ENCODE measurements around the gene HSDL2.
"Not testable (repeated sequence)": the region's sequence is repeated elsewhere in the genome, so short reads cannot be mapped to it uniquely, and the experiment has no call there.

HSDL2 gene

DNA sequence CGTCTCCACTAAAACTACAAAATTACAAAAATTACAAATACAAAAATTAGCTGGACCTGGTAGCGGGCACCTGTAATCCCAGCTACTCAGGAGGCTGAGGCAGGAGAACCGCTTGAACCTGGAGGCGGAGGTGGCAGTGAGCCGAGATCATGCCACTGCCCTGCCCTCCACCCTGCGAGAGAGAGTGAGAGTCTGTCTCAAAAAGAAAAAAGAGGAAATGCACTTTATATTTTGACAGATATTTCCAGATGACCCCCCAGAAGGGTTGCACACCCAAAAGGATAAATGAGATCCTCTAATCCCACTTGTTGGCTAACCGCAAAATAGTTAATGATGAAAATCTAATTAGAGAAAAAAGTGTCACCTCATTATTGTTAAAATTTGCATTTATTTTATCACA lies 2.2 kb downstream of the HSDL2 start:
- no peak for DNase-seq (ENCODE audit: extremely low read depth, insufficient read length)
- Histone ChIP-seq H3K27me3 (replicated peaks; ENCODE audit: control insufficient read depth, insufficient read depth, low read length) (no peaks in the 10 kb centered on the region), H3K4me3 (replicated peaks; ENCODE audit: low read depth, low read length) (no peak overlapping the region), H3K36me3 (ENCODE audit: control insufficient read depth, insufficient read depth, low read length) (no peaks in the 10 kb centered on the region)
- no peak for TF ChIP-seq CTCF (IDR thresholded peaks at IDR 0.05; ENCODE audit: insufficient read depth, low read length, poor library complexity, severe bottlenecking)

DNA sequence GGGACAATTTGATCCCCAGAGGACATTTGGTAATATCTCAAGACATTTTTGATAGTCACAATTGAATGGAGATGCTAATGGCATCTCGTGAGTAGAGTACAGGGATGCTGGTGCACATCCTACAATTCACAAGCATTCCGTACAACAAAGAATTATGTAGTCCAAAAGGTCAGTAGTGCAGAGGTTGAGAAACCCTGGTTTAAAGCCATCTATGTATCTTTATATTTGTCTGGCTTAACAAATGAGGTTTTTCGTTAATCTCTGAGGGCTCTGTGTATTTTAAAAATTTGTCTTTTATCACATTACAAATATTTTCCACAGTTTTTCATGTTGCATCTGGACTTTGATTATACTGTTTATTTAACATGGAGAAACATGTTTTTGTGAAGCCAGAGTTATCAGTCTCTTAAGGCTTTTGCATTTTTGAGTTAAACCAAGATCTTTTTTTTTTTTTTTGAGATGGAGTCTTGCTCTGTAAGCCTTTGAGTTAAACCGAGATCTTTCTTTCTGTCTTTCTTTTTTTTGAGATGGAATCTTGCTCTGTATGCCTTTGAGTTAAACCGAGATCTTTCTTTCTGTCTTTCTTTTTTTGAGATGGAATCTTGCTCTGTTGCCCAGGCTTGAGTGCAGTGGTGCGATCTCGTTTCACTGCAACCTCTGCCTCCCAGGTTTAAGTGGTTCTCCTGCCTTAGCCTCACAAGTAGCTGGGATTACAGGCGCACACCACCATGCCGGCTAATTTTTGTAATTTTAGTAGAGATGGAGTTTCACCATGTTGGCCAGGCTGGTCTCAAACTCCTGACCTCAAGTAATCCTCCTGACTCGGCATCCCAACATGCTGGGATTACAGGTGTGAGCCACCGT lies 2.8 kb downstream of the HSDL2 start:
- H3K36me3 ChIP-seq (ENCODE audit: control insufficient read depth, insufficient read depth, low read length): no peaks in the 10 kb centered on the region
- no peak for TF ChIP-seq CTCF (IDR thresholded peaks at IDR 0.05; ENCODE audit: insufficient read depth, low read length, poor library complexity, severe bottlenecking)
- DNase-seq (ENCODE audit: extremely low read depth, insufficient read length): no peak
- H3K4me3 ChIP-seq (replicated peaks; ENCODE audit: low read depth, low read length): no peak overlapping the region
- H3K27me3 ChIP-seq (replicated peaks; ENCODE audit: control insufficient read depth, insufficient read depth, low read length): no peaks in the 10 kb centered on the region

DNA sequence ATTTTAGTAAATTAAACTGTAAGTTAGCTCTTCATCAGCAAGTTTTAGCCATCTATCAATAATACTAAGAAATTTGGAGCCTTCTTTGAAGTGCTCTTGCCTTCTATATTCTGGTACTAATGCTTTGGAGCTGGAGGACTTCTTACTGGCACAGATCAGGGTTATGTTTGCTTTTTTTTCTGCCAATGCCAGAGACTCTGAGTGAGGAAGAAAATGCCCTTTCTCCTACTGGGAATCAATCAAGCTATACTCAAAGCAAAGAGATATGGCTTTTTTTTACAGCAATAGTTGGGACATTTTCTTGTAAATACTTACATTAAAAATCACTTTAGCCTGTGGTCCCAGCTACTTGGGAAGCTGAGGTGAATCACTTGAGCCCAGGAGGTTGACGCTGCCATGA lies 4.3 kb downstream of the HSDL2 start:
- H3K36me3 ChIP-seq (ENCODE audit: control insufficient read depth, insufficient read depth, low read length): no peaks in the 10 kb centered on the region
- TF ChIP-seq CTCF (IDR thresholded peaks at IDR 0.05; ENCODE audit: insufficient read depth, low read length, poor library complexity, severe bottlenecking): no peak
- no peaks in the 10 kb centered on the region for H3K27me3 ChIP-seq (replicated peaks; ENCODE audit: control insufficient read depth, insufficient read depth, low read length)
- no peak overlapping the region for H3K4me3 ChIP-seq (replicated peaks; ENCODE audit: low read depth, low read length)
- no peak for DNase-seq (ENCODE audit: extremely low read depth, insufficient read length)

GRCh38 chr9:112384690-112385089 lies 4.8 kb downstream of the HSDL2 start:
- TF ChIP-seq CTCF (IDR thresholded peaks at IDR 0.05; ENCODE audit: insufficient read depth, low read length, poor library complexity, severe bottlenecking): no peak
- no peak for DNase-seq (ENCODE audit: extremely low read depth, insufficient read length)
- H3K4me3 ChIP-seq (replicated peaks; ENCODE audit: low read depth, low read length): no peak overlapping the region
- no peaks in the 10 kb centered on the region for H3K27me3 ChIP-seq (replicated peaks; ENCODE audit: control insufficient read depth, insufficient read depth, low read length)
- no peaks in the 10 kb centered on the region for H3K36me3 ChIP-seq (ENCODE audit: control insufficient read depth, insufficient read depth, low read length)

DNA sequence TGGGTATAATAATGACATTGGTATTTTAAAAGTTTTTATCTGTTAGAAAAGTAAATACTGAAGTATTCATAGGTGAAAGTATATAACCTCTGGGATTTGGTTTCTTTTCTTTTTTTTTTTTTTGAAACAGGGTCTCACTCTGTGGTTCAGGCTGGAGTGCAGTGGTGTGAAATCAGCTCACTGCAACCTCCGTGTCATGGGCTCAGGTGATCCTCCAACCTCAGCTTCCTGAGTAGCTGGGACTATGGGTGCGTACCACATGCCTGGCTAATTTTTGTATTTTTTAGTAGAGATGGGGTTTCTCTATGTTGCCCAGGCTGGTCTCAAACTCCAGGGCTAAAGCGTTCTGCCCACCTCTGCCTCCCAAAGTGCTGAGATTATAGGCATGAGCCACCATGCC lies 7.2 kb downstream of the HSDL2 start:
- Histone ChIP-seq H3K27me3 (replicated peaks; ENCODE audit: control insufficient read depth, insufficient read depth, low read length) (no peaks in the 10 kb centered on the region), H3K4me3 (replicated peaks; ENCODE audit: low read depth, low read length) (no peak overlapping the region), H3K36me3 (ENCODE audit: control insufficient read depth, insufficient read depth, low read length) (no peaks in the 10 kb centered on the region)
- TF ChIP-seq CTCF (IDR thresholded peaks at IDR 0.05; ENCODE audit: insufficient read depth, low read length, poor library complexity, severe bottlenecking): no peak
- DNase-seq (ENCODE audit: extremely low read depth, insufficient read length): no peak

DNA sequence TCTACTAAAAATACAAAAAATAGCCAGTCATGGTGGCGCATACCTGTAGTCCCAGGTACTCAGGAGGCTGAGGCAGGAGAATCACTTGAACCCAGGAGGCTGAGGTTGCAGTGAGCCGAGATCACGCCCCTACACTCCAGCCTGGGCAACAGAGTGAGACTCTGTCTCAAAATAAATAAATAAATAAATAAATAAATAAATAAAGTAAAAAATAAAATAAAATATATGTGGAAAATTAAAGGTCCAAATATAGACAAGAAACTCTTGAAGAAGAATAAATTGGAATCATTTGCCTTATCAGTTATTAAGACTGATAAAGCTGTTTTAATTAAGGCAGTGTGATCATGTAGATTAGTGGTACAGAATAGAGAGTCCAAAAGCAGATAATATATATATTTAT lies 10.0 kb downstream of the HSDL2 start:
- DNase-seq (ENCODE audit: extremely low read depth, insufficient read length); H3K27me3 ChIP-seq (replicated peaks; ENCODE audit: control insufficient read depth, insufficient read depth, low read length): not testable (repeated sequence)

DNA sequence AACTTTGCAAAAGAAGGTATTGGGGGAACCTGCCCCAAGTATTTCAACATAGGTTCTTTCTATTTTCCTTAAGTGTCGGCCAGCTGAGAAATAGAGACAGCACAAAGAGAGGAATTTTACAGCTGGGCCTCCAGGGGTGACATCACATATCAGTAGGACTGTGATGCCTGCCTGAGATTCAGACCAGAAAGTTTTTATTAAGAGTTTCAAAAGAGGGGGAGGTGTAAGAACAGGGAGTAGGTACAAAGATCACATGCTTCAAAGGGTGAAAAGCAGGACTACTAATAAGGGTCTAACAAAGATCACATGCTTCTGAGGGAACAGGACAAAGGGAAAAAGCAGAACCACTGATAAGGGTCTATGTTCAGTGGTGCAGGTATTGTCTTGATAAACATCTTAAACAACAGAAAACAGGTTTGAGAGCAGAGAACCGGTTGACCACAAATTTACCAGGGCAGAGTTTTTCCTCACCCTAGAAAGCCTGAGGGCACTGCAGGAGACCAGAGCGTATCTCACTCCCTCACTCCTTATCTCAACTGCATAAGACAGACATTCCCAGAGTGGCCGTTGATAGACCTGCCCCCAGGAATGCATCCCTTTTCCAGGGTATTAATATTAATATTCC lies 12.1 kb downstream of the HSDL2 start:
- DNase-seq (ENCODE audit: extremely low read depth, insufficient read length); H3K36me3 ChIP-seq (ENCODE audit: control insufficient read depth, insufficient read depth, low read length); H3K4me3 ChIP-seq (replicated peaks; ENCODE audit: low read depth, low read length): not testable (repeated sequence)

More for the DNA sequence above, 10.0 kb downstream of the HSDL2 start:
- not testable (repeated sequence) for H3K4me3 ChIP-seq (replicated peaks; ENCODE audit: low read depth, low read length); H3K36me3 ChIP-seq (ENCODE audit: control insufficient read depth, insufficient read depth, low read length)

GRCh38 chr9:112393146-112393545 lies 13.2 kb downstream of the HSDL2 start:
- not testable (repeated sequence) for H3K4me3 ChIP-seq (replicated peaks; ENCODE audit: low read depth, low read length); DNase-seq (ENCODE audit: extremely low read depth, insufficient read length)

More for the DNA sequence above, 12.1 kb downstream of the HSDL2 start:
- not testable (repeated sequence) for H3K27me3 ChIP-seq (replicated peaks; ENCODE audit: control insufficient read depth, insufficient read depth, low read length)

More at GRCh38 chr9:112393146-112393545, 13.2 kb downstream of the HSDL2 start:
- H3K27me3 ChIP-seq (replicated peaks; ENCODE audit: control insufficient read depth, insufficient read depth, low read length); H3K36me3 ChIP-seq (ENCODE audit: control insufficient read depth, insufficient read depth, low read length): not testable (repeated sequence)
